Left cardiac atrium (tissue), 2 donors: ENCODE measurements around the gene OR51D1. TPM values are rescaled to one million over a fixed set of nuclear protein-coding genes. Genes with fewer than 3 reads are reported as not detected.

Experiments used
- total RNA-seq, 2 donors: library from RNA; stranded (reverse); fragmentation: NEBNext Ultra II Directional; extraction: Animal tissue kit (Norgen Biotek cat#: 25700); gene quantifications; one replicate each; pipeline ENCODE4 v1.2.1, GENCODE V29; 2021
- donor health status: DM: no; HTN: yes; CAD: no; lungs with severe emphysema.
- donor health status: DM: yes; HTN: yes; CAD: no.

Gene OR51D1
- total RNA-seq, 2 donors from 2014 or later: not detected

Other genes with a start within 250 kb of the OR51D1 start
- gene TRIM21, start 243.8 kb upstream of the OR51D1 start, total RNA-seq: 10 to 100 TPM in 1 of 2 donors, 1 to 10 TPM in 1; 9.7 to 11.0 TPM
- not detected for gene OR52K2, start 188.2 kb upstream of the OR51D1 start, total RNA-seq
- gene OR52K1, start 154.8 kb upstream of the OR51D1 start, total RNA-seq: not detected
- not detected for gene OR52M1, start 92.3 kb upstream of the OR51D1 start, total RNA-seq
- not detected for gene OR52I2, start 55.7 kb upstream of the OR51D1 start, total RNA-seq
- gene OR52I1, start 43.4 kb upstream of the OR51D1 start, total RNA-seq: not detected
- gene TRIM68, start 29.2 kb upstream of the OR51D1 start, total RNA-seq: 10 to 100 TPM in 1 of 2 donors, 1 to 10 TPM in 1; 9.4 to 10.3 TPM
- under 1 TPM; 0.34 to 0.91 TPM for gene OR51E1, start 6.5 kb downstream of the OR51D1 start, total RNA-seq
- gene OR51E2, start 60.4 kb downstream of the OR51D1 start, total RNA-seq: under 1 TPM; 0.09 to 0.31 TPM
- not detected for gene MMP26, start 67.3 kb downstream of the OR51D1 start, total RNA-seq
- gene OR51F1, start 132.5 kb downstream of the OR51D1 start, total RNA-seq: not detected
- not detected for gene OR52R1, start 166.9 kb downstream of the OR51D1 start, total RNA-seq
- gene OR51F2, start 183.8 kb downstream of the OR51D1 start, total RNA-seq: not detected
- not detected for gene OR51S1, start 211.7 kb downstream of the OR51D1 start, total RNA-seq
- gene OR51T1, start 244.4 kb downstream of the OR51D1 start, total RNA-seq: not detected